ENCODE results near the gene PLCB4.

DNA sequence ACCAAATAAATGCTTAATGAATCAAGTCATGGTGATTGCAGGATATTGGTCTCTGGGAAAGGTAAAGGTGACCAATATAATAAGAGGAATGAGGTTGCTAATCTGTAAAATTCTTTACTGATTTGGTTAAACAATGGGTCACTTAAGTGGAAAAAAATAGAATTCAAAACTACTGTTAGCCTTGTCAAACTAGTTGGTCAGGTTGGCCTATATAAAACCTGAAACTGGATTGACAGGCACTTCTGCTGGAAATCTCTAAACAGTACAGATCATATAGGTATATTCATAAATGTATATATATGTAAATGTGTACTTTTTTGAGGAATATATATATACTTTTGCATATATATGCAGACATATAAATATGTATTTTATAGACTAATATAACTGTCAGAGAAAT is 19.7 kb downstream of the PLCB4 start:
- TF ChIP-seq EP300 (IDR thresholded peaks at IDR 0.05; ENCODE audit: borderline replicate concordance in 1 of 2, low read depth in 1 of 2, low read length in 1 of 2) (no peak), YY1 (IDR thresholded peaks at IDR 0.05; ENCODE audit: low read depth) (no peak), MXI1 (IDR thresholded peaks at IDR 0.05; ENCODE audit: low read depth, low read length) (no peak), CHD2 (IDR thresholded peaks at IDR 0.05; ENCODE audit: low read length, partially characterized antibody) (no peak)
- TF ChIP-seq, protein P1, sequence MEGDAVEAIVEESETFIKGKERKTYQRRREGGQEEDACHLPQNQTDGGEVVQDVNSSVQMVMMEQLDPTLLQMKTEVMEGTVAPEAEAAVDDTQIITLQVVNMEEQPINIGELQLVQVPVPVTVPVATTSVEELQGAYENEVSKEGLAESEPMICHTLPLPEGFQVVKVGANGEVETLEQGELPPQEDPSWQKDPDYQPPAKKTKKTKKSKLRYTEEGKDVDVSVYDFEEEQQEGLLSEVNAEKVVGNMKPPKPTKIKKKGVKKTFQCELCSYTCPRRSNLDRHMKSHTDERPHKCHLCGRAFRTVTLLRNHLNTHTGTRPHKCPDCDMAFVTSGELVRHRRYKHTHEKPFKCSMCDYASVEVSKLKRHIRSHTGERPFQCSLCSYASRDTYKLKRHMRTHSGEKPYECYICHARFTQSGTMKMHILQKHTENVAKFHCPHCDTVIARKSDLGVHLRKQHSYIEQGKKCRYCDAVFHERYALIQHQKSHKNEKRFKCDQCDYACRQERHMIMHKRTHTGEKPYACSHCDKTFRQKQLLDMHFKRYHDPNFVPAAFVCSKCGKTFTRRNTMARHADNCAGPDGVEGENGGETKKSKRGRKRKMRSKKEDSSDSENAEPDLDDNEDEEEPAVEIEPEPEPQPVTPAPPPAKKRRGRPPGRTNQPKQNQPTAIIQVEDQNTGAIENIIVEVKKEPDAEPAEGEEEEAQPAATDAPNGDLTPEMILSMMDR (IDR thresholded peaks at IDR 0.05), result no peak

All from SK-N-SH (cell line).